Cardiac muscle cell (in vitro differentiated cells and primary cell): ENCODE data around the gene GDF7. TPM values are rescaled to one million over a fixed set of nuclear protein-coding genes. Genes with fewer than 3 reads are reported as not detected.
A peak's percentile ranks its signal among the peaks of the same experiment; 100 is the strongest.

Experiments used
- DNase-seq, 2 donors: peaks; one replicate each; pipeline versions ENCODE4 v3.0.0 to v3.0.0-alpha.2; 2010 to 2017; ENCODE audit warnings: low read depth in 1 of 2, low spot score in 1 of 2
- H3K27ac ChIP-seq: fragments of 200-600 bp; sonication (generic); 2 replicates; pipeline ENCODE4 v1.5.1; 2016
- H3K27me3 ChIP-seq: fragments of 200-600 bp; sonication (generic); 2 replicates; pipeline ENCODE4 v1.6.0; 2016; ENCODE audit warnings: control low read depth
- H3K36me3 ChIP-seq: fragments of 200-600 bp; sonication (generic); 2 replicates; pipeline ENCODE4 v1.5.1; 2016; ENCODE audit warnings: control low read depth
- H3K4me1 ChIP-seq: fragments of 200-600 bp; sonication (generic); 2 replicates; pipeline ENCODE4 v1.8.1; 2017; ENCODE audit warnings: low read depth, mild to moderate bottlenecking, mixed run types
- H3K4me3 ChIP-seq: fragments of 200-600 bp; sonication (generic); 2 replicates; pipeline ENCODE4 v1.5.1; 2016; ENCODE audit warnings: mild to moderate bottlenecking
- H3K9me3 ChIP-seq: fragments of 200-600 bp; sonication (generic); 2 replicates; pipeline ENCODE4 v1.5.1; 2017; ENCODE audit warnings: low read depth, mild to moderate bottlenecking, control low read depth
- polyA plus RNA-seq: library from polyadenylated mRNA; unstranded; fragments of >200 nt; fragmentation: Nextera tagmentation; extraction: Ambion mirVana; gene quantifications from 2 replicates; pipeline ENCODE4 v1.2.1, GENCODE V29; 2016
- total RNA-seq: library from RNA; depleted of rRNA; stranded (reverse); fragments of >200 nt; gene quantifications from 2 replicates; pipeline ENCODE4 v1.2.3, GENCODE V29; 2016
- TF ChIP-seq, protein P1 (sequence below): IDR thresholded peaks from 2 replicates; pipeline ENCODE4 v1.5.1; 2012; ENCODE audit warnings: low read depth, mild to moderate bottlenecking, low read length

GDF7 gene
- total and polyA plus RNA-seq, 2 experiments from 2014 or later = 0.09 to 0.15 TPM

GRCh38 chr2:20634507-20635112, 32.3 kb upstream of the GDF7 start:
- TF ChIP-seq, protein P1, sequence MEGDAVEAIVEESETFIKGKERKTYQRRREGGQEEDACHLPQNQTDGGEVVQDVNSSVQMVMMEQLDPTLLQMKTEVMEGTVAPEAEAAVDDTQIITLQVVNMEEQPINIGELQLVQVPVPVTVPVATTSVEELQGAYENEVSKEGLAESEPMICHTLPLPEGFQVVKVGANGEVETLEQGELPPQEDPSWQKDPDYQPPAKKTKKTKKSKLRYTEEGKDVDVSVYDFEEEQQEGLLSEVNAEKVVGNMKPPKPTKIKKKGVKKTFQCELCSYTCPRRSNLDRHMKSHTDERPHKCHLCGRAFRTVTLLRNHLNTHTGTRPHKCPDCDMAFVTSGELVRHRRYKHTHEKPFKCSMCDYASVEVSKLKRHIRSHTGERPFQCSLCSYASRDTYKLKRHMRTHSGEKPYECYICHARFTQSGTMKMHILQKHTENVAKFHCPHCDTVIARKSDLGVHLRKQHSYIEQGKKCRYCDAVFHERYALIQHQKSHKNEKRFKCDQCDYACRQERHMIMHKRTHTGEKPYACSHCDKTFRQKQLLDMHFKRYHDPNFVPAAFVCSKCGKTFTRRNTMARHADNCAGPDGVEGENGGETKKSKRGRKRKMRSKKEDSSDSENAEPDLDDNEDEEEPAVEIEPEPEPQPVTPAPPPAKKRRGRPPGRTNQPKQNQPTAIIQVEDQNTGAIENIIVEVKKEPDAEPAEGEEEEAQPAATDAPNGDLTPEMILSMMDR = no peak
- Histone ChIP-seq H3K27ac (no peak overlapping the region), H3K27me3 (no peaks in the 10 kb centered on the region), H3K4me1 (peaks cover 13% of the 10 kb centered on the region), H3K9me3 (no peaks in the 10 kb centered on the region), H3K36me3 (no peaks in the 10 kb centered on the region), H3K4me3 (no peak overlapping the region)
- DNase-seq = peak in 1 of 2 donors; percentile 67

DNA sequence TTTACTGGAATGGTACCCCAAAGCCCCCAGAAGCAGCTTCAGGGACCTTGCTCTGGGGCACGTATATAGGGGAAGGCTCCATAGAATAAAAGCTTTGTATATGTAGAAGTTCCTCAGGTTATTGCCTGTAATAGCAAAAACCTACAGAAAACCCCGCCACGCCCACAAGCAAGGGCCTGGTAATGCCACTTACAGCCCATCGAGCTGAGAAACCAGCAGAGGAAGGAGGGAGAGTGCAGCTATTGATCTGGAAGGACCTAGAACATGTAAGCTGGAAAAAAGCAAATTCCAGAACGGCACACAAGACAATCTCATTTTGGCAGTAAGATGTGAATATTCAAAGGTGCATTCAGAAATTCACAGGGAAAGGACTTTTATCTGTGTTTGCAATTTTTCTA, 31.8 kb upstream of the GDF7 start:
- Histone ChIP-seq H3K27ac (no peak overlapping the region), H3K4me1 (peaks cover 13% of the 10 kb centered on the region), H3K9me3 (no peaks in the 10 kb centered on the region), H3K4me3 (no peak overlapping the region), H3K36me3 (no peaks in the 10 kb centered on the region), H3K27me3 (no peaks in the 10 kb centered on the region)
- DNase-seq = no peak
- TF ChIP-seq, protein P1 = no peak

DNA sequence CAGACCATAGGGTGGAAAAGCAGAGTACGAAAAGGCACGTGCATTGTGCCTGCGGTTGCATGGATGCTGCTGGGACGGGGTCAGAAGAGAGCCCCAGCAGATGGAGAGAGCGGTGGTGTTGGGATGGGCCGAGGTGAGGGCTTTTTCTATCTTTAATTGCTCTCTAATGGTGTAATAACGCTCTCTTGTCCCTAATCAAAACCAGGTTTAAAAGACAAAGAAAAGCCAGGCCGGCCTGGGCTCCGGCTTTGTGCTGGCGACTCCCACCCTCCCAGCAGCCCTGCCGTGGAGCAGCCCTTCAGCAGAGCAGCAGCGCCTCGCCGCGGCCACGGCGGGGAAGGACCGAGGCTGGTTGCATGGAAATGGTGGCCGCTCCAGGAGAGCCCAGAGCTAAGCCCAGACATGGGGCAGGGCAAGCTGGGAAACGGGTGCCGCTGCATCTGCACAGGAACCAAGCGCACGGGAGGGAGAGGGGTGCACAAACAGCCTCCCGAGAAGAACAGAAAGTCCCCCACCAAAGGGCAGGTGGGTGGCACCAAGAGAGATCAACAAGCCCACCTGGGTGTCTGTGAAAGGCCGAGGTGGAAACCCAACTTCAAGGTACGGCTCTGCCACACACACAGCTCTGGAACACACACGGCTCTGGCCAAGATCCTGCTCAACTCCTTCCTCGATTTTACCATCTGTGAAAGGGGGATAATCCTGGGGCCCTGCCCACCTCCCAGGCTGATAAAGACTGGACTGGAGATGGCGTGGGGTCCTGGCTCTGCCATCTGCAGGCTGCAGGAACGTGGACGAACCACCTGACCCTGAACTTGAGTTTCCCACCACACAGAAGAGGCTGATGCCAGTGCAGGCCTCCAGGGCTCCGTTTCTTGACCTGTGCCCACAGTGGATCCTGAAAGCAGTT, 31.0 kb upstream of the GDF7 start:
- Histone ChIP-seq H3K27ac (no peak overlapping the region), H3K27me3 (no peaks in the 10 kb centered on the region), H3K4me3 (no peak overlapping the region), H3K4me1 (peaks cover 13% of the 10 kb centered on the region), H3K9me3 (no peaks in the 10 kb centered on the region), H3K36me3 (no peaks in the 10 kb centered on the region)
- DNase-seq = peak; percentile 87 to 88
- TF ChIP-seq, protein P1 = peak; percentile 96

DNA sequence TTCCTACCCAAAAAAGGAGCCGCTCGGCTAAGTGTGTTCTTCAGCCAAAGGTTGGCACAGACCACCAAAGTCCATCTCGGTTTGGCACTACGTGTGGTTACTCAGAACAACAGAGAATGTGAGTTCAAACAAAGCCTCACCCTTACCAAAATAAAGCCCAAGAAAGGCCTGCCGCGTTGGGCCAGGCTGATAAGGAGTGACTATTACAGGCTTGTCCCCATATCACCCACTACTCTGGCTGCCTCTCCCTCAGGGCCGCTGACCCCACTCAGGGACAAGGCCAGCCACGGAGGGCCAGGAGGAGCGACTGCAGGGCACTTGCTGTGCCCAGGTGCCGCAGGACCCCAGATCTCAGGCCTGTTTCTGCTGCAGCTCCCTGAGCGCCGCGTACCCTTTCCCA, 29.8 kb upstream of the GDF7 start:
- H3K9me3 ChIP-seq = no peaks in the 10 kb centered on the region
- no peak overlapping the region for H3K4me3 ChIP-seq
- H3K36me3 ChIP-seq = no peaks in the 10 kb centered on the region
- TF ChIP-seq, protein P1 = no peak
- H3K4me1 ChIP-seq = peaks cover 13% of the 10 kb centered on the region
- no peak overlapping the region for H3K27ac ChIP-seq
- no peak for DNase-seq
- no peaks in the 10 kb centered on the region for H3K27me3 ChIP-seq

GRCh38 chr2:20638014-20638413, 28.9 kb upstream of the GDF7 start:
- DNase-seq = no peak
- TF ChIP-seq, protein P1 = no peak
- H3K4me1 ChIP-seq = peaks cover 13% of the 10 kb centered on the region
- H3K36me3 ChIP-seq = no peaks in the 10 kb centered on the region
- H3K27ac ChIP-seq = no peak overlapping the region
- H3K27me3 ChIP-seq = no peaks in the 10 kb centered on the region
- no peak overlapping the region for H3K4me3 ChIP-seq
- H3K9me3 ChIP-seq = no peaks in the 10 kb centered on the region
